Endothelial cell of umbilical vein (primary cell): ENCODE data around the gene CHRNA3. TPM values are rescaled to one million over a fixed set of nuclear protein-coding genes. Genes with fewer than 3 reads are reported as not detected.

Experiments used
- BruUV-seq: library from RNA; stranded (reverse); fragments of 400-500 nt; replicated peaks from 2 replicates; lab custom pipeline; 2021; lab: Mats Ljungman, UMichigan
- CTCF ChIA-PET: fragments of 300-600, 350-600 bp; sonication (Branson Sonifier 250); formaldehyde crosslinking; loops from one replicate; lab custom pipeline; 2021; ENCODE audit warnings: antibody characterized with exemption, inconsistent platforms; lab: Charles Lee
- POLR2A ChIA-PET: fragments of 300-600, 350-600 bp; sonication (Branson Sonifier 250); formaldehyde crosslinking; loops from one replicate; lab custom pipeline; 2021; ENCODE audit warnings: antibody characterized with exemption, inconsistent platforms; lab: Charles Lee
- DNase-seq: peaks from one replicate; pipeline ENCODE4 v3.0.0-alpha.2; 2011; ENCODE audit warnings: low read depth, low spot score
- FAIRE-seq: peaks from 2 replicates; lab custom pipeline; 2011; peaks lifted over from hg19 to GRCh38; lab: Jason Lieb, UNC
- H2AFZ ChIP-seq: 2 replicates; pipeline ENCODE4 v1.6.0; 2012; ENCODE audit warnings: low read depth, low read length, control low read depth, inconsistent platforms
- H3K27ac ChIP-seq: 2 replicates; pipeline ENCODE4 v1.5.1; 2011; ENCODE audit warnings: low read depth, mild to moderate bottlenecking, control low read depth, low read length, moderate library complexity; ENCODE audit not compliant: insufficient read depth
- H3K27me3 ChIP-seq, 2 experiments: 2 replicates each; pipeline versions ENCODE4 v1.6.0 to v1.6.1; 2011; ENCODE audit warnings: low read length in 2 of 2, mixed read lengths in 1 of 2; ENCODE audit not compliant: control insufficient read depth in 2 of 2, insufficient read depth in 2 of 2
- H3K36me3 ChIP-seq, 2 experiments: 2 replicates in 1 of 2; 3 replicates in 1 of 2; pipeline ENCODE4 v1.5.1; 2011; ENCODE audit warnings: low read length in 2 of 2, mild to moderate bottlenecking in 1 of 2, moderate library complexity in 1 of 2; ENCODE audit not compliant: control insufficient read depth in 2 of 2, insufficient read depth in 2 of 2; ENCODE audit errors: extremely low read depth in 1 of 2
- H3K4me1 ChIP-seq: 3 replicates; pipeline ENCODE4 v1.5.1; 2011; ENCODE audit warnings: mild to moderate bottlenecking, low read length; ENCODE audit not compliant: control insufficient read depth, insufficient read depth; ENCODE audit errors: extremely low read depth
- H3K4me2 ChIP-seq: 2 replicates; pipeline ENCODE4 v1.6.1; 2011; ENCODE audit warnings: low read length, control low read depth, mixed read lengths; ENCODE audit not compliant: insufficient read depth
- H3K4me3 ChIP-seq, 3 experiments: fragments of 200-600 bp in 1 of 3; sonication (generic), shearing (Covaris generic) in 1 of 3; replicated peaks in 1 of 3; 2 replicates each; pipeline ENCODE4 v1.5.1; 2011 to 2016; ENCODE audit warnings: control low read depth in 3 of 3, low read length in 3 of 3, mild to moderate bottlenecking in 2 of 3, inconsistent platforms in 1 of 3, low read depth in 1 of 3, moderate library complexity in 1 of 3; ENCODE audit not compliant: insufficient read depth in 1 of 3
- H3K79me2 ChIP-seq: 2 replicates; pipeline ENCODE4 v1.6.0; 2012; ENCODE audit warnings: low read length, inconsistent platforms; ENCODE audit not compliant: control insufficient read depth, insufficient read depth
- H3K9ac ChIP-seq: replicated peaks from 2 replicates; pipeline ENCODE3; 2011; ENCODE audit warnings: low read length, control low read depth; ENCODE audit not compliant: insufficient read depth; ENCODE audit errors: extremely low read depth
- H3K9me1 ChIP-seq: replicated peaks from 3 replicates; pipeline ENCODE4 v1.6.0; 2011; ENCODE audit warnings: mild to moderate bottlenecking, low read length; ENCODE audit not compliant: control insufficient read depth, insufficient read depth; ENCODE audit errors: extremely low read depth
- H3K9me3 ChIP-seq: replicated peaks from 2 replicates; pipeline ENCODE4 v1.5.1; 2012; ENCODE audit warnings: low read length, inconsistent platforms; ENCODE audit not compliant: control insufficient read depth, insufficient read depth
- H4K20me1 ChIP-seq: replicated peaks from 2 replicates; pipeline ENCODE3; 2011; ENCODE audit warnings: mild to moderate bottlenecking, low read length; ENCODE audit not compliant: control insufficient read depth, insufficient read depth; ENCODE audit errors: extremely low read depth
- CTCF ChIP-seq, 2 donors: IDR thresholded peaks; 1 replicate in 1 of 2; 2 replicates in 1 of 2; pipeline ENCODE4 v1.5.1; 2011; ENCODE audit warnings: low read length in 2 of 2, mild to moderate bottlenecking in 2 of 2, moderate library complexity in 2 of 2, control low read depth in 1 of 2, inconsistent platforms in 1 of 2, low read depth in 1 of 2; ENCODE audit not compliant: insufficient read depth in 1 of 2; ENCODE audit errors: extremely low read depth in 1 of 2
- EZH2 ChIP-seq: IDR thresholded peaks from 2 replicates; pipeline ENCODE4 v1.6.1; 2012; ENCODE audit warnings: borderline replicate concordance, low read depth, mild to moderate bottlenecking, moderate library complexity, low read length, inconsistent platforms; ENCODE audit not compliant: severe bottlenecking
- FOS ChIP-seq: IDR thresholded peaks from 2 replicates; pipeline ENCODE4 v1.6.1; 2011; ENCODE audit warnings: mild to moderate bottlenecking, low read length, moderate library complexity, borderline replicate concordance; ENCODE audit not compliant: insufficient read depth
- GATA2 ChIP-seq: IDR thresholded peaks from 2 replicates; pipeline ENCODE4 v1.7.0; 2011; ENCODE audit warnings: low read depth, mild to moderate bottlenecking, moderate library complexity, mixed read lengths, low read length; ENCODE audit not compliant: insufficient read length, insufficient read depth
- JUN ChIP-seq: IDR thresholded peaks from 2 replicates; pipeline ENCODE4 v1.6.1; 2011; ENCODE audit warnings: borderline replicate concordance, low read depth; ENCODE audit not compliant: insufficient read length, insufficient read depth
- MAX ChIP-seq: IDR thresholded peaks from 2 replicates; pipeline ENCODE4 v1.6.1; 2011; ENCODE audit not compliant: insufficient read depth, insufficient read length
- MYC ChIP-seq: IDR thresholded peaks from one replicate; pipeline ENCODE4 v1.6.1; 2011; ENCODE audit warnings: mild to moderate bottlenecking, low read depth, low read length
- POLR2A ChIP-seq: IDR thresholded peaks from 2 replicates; pipeline ENCODE4 v1.6.1; 2012; ENCODE audit warnings: low read depth, mild to moderate bottlenecking, control low read depth, low read length
- POLR2AphosphoS5 ChIP-seq: IDR thresholded peaks from 2 replicates; pipeline ENCODE4 v1.6.1; 2012; ENCODE audit warnings: low read depth, mild to moderate bottlenecking, control low read depth, low read length, moderate library complexity; ENCODE audit not compliant: insufficient read depth
- dilution Hi-C: fragments of 300-500 bp; cut with MboI; formaldehyde crosslinking; loops from one replicate; pipeline ENCODE4 v1.15.0; 2019; ENCODE audit warnings: low sequenced_read_pairs; ENCODE audit not compliant: extremely low pct_ligation_motif_present
- intact Hi-C: fragments of 100-400 bp; cut with micrococcal nuclease; formaldehyde crosslinking; loops from one replicate; pipeline ENCODE4 v1.10.0; 2022
- polyA plus RNA-seq, 4 experiments: library from polyadenylated mRNA; depleted of rRNA in 3 of 4; stranded (reverse) in 3 of 4; unstranded in 1 of 4; fragments of >200 nt; gene quantifications; 2 replicates each; pipeline versions ENCODE4 v1.2.1 to v1.2.3, GENCODE V29; 2011 to 2012; ENCODE audit warnings: missing spikeins in 1 of 4
- total RNA-seq: library from RNA; stranded (reverse); gene quantifications from 2 replicates; pipeline ENCODE4 v1.2.3, GENCODE V29; 2021

Gene CHRNA3
- total and polyA plus RNA-seq, 2 donors (not counting 3 experiments of a cell fraction or from before 2014, with no cell fraction given): not detected

GRCh38 chr15:78650022-78650421 is 29.2 kb upstream of the CHRNA3 start:
- H3K27me3 ChIP-seq: peaks cover 0 to 2% of the 10 kb centered on the region in 2 experiments
- no peak overlapping the region for H2AFZ ChIP-seq
- ChIA-PET POLR2A (no interaction called here), CTCF (no interaction called here)
- H3K9me3 ChIP-seq: no peaks in the 10 kb centered on the region
- H3K36me3 ChIP-seq: no peaks in the 10 kb centered on the region
- H3K4me3 ChIP-seq: no peak overlapping the region
- FAIRE-seq (no peak), DNase-seq (no peak)
- no peaks in the 10 kb centered on the region for H3K9me1 ChIP-seq
- no peaks in the 10 kb centered on the region for H4K20me1 ChIP-seq
- BruUV-seq: no TSS peak
- H3K27ac ChIP-seq: no peak overlapping the region
- H3K9ac ChIP-seq: no peak overlapping the region
- no peaks in the 10 kb centered on the region for H3K79me2 ChIP-seq
- no peaks in the 10 kb centered on the region for H3K4me1 ChIP-seq
- intact Hi-C loops: no loop called here
- dilution Hi-C loops: no loop called here
- TF ChIP-seq EZH2 (no peak), POLR2AphosphoS5 (no peak), CTCF (IDR thresholded peaks at IDR 0.05; ENCODE audit: extremely low read depth in 1 of 2, insufficient read depth in 1 of 2, low read depth in 1 of 2, low read length in 2 of 2) (no peak), MAX (no peak), JUN (no peak), MYC (no peak), FOS (no peak), GATA2 (no peak), POLR2A (no peak)
- no peak overlapping the region for H3K4me2 ChIP-seq
